Activated CD8-positive, alpha-beta memory T cell treated with anti-CD3 and anti-CD28 coated beads, Interleukin-2, amount 50 U/mL, for 4 hours (primary cell): ENCODE data around the gene TGFBR3.

Experiments used
- DNase-seq: peaks from one replicate; pipeline ENCODE4 v3.0.0-alpha.2; 2020

TGFBR3 gene

DNA sequence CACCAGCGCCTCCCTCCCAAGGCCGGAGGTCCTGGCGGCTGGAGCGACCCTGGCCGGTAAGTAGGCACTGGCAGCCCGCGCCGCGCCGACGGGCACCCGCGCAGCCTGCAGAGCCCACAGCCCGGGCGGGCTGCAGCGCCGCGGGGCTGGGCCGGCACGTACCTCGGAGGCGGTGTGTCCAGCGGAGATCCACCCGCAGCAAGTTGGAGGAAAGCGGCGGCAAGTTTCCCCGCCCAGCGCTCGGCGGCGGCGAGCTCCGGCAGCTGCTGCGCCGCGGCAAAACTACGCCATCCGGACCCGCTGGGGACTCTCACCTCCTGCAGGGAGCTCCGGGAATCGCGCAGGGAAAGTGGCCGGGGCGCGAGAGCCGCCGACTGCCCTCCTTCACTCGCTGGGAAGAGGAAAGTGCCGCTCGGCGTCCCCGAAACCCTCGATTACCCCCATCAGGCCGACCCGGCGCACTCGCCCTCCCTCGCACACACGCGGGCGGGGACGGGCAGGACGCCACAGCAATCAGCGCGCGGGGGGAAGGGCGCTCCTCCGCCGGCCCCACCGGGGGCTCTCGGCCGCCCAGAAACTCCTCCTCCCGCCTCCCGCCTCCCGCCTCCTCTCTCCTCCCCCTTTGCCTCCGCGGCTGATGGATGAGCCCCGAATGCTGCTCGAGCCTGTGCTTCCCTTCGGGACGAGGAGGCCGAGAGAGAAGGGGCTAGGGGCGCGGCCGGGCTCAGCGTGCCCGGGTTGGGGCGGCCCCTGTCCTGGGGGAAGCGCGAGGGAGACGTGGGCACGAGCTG lies at the start of gene TGFBR3:
TSS of gene TGFBR3 (minus strand) at position 436 of the 791 bp plus-strand sequence. CDS start 24,620 bp downstream, outside the sequence.
- peak; percentile 83 for DNase-seq

- no peak for DNase-seq
Measured at GRCh38 chr1:91929250-91929649, 43.3 kb upstream of the TGFBR3 start.

DNA sequence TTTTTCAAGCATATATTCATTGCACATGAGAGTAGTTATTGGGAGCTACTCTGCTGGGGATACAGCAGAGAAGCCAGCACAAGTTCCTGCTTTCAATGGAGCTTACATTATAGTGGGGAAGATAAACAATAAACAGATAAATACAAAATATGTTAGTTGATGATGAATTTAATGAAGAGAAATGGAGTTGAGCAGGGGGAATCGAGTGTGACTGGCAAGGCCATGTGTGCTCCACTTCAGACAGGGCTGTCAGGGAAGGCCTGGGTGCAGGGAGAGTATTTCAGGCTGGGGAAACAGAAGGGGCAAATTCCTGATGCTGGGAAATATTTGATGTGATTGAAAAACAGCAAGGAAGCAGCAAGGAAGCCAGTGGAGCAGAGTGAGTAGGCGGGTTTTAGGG lies 42.1 kb upstream of the TGFBR3 start:
- DNase-seq = no peak

- DNase-seq = no peak
Measured at GRCh38 chr1:91925644-91926435, 39.9 kb upstream of the TGFBR3 start.

DNA sequence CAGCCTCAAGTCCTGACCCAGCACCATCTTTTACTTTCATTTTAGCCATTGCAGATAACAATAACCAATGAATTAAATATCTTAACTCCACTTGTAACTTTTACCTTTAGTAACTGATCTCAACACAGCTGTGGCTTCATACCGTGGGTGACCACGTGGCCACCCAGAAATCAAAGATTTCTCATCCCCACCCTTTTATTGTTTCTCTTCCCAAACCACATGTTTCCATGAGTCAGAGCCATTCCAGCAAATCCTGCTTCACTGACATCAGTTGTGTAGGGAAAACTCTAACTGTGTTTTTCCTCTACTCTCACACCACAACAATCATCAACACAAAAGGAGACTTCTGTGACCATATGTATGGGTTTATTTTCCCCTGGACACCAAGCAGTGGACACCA lies 38.2 kb upstream of the TGFBR3 start:
- DNase-seq = no peak

DNA sequence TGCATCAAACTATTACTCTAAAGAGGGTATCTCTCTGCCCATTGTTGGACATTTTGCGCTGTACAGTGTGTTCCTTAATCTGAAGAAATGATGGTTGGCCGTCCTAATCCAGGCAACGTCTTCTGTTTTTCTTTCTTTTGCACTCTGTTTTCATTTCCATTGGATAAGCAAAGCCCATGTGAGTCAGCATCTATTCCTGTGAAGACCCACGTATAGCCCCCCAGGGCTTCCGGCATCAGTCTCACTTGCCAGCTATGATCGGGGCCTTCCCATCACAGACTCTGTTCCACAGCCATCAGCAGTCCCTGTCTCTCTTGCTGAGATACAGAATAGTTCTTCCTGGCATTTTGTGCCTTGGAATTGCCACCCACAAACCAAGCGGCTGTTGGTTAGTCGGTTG lies 34.0 kb upstream of the TGFBR3 start:
- DNase-seq = no peak

DNA sequence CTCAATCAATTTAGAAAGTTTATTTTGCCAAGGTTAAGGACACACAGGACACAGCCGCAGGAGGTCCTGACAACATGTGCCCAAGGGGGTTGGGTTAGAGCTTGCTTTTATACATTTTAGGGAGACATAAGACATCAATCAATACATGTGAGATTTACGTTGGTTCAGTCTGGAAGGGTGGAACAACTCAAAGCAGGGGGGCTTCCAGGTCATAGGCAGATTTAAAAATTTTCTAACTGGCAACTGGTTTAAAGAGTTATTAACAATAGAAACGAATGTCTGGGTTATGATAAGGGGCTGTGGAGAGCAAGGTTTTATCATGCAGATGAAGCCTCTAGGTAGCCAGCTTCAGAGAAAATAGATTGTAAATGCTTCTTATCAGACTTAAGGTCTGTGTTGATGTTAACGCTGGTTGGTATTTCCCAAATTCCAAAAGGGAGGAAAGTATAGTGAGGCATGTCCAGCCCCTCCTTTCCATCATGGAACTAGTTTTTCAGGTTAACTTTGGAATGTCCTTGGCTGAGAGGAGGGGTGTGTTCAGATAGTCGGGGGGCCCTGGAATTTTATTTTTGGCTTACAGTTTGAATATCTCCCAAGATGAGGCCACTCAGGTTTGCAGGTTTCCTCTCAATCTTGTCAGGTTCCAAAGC lies 31.0 kb upstream of the TGFBR3 start:
- DNase-seq = no peak

DNA sequence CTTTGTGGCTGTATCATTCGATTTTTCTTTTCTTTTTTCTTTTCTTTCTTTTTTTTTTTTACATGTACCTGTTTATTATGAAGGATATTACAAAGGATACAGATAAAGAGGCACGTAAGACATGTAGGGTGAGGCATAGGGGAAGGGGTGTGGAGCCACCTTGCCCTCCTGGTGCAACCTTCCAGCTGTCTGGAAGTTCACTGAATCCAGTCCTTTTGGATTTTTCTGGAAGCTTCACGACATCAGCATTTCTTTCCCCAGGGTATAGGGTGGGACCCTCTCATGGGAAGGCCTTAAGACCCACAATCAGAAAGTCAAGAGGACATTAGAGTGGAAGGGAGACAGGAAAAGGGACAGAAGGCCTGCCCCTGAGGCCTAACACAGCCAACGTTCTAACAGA lies 30.1 kb upstream of the TGFBR3 start:
- DNase-seq = no peak

GRCh38 chr1:91913018-91913417 lies 27.1 kb upstream of the TGFBR3 start:
- DNase-seq = no peak

DNA sequence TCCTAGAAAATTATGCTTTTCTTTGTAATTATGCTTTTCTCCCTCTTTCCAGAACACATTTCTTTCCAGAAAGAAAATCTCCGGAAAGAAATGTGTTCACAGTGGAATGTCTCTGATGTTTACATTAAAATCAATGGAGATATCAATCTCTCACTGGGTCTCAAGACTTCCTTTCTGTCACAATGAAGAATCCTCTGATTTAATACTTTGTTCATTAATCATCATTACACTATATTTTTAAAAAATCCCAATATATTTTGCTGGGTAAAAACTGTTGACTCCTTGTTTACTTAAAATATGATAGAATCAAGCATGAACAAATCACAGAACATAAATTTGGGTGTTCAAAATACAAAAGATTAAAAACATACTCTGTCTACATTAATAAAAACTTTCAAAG lies 26.3 kb upstream of the TGFBR3 start:
- no peak for DNase-seq

DNA sequence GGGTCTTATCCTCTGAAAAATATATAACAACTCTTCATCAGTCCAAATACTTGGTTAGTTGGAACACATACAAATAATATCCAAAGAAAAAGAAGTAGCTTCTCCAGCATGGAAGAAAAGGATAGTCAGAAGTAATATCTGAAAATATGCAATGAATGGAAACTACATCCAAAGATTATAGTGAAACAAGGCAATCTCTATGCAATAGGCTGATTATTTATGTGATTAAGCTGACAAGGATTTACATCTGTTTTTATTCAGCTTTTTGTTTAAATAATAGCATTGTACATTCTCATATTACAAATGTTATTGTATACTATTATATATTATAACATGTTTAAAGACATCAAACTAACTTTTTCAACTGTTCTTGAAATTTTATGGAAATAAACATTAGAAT lies 15.3 kb upstream of the TGFBR3 start:
- DNase-seq = no peak

DNA sequence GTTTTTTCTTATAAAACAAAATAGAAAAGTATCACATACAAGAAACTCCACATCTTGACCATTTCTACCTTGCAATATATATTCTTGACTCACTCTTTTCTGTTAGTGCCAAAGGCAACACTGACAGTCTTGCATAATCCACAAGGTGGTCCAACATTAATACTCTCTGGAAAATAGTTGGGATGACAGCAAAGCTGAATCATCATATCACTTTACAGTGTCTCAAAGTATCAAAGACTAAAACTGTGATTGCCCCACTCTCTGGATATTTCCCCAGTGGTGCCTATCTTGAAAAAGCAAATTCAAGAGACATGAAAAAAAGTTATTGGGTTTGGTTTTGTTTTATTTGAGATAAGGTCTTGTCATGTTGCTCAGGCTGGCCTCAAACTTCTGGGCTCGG lies 14.6 kb upstream of the TGFBR3 start:
- no peak for DNase-seq

GRCh38 chr1:91897016-91897415 lies 11.1 kb upstream of the TGFBR3 start:
- DNase-seq = no peak

DNA sequence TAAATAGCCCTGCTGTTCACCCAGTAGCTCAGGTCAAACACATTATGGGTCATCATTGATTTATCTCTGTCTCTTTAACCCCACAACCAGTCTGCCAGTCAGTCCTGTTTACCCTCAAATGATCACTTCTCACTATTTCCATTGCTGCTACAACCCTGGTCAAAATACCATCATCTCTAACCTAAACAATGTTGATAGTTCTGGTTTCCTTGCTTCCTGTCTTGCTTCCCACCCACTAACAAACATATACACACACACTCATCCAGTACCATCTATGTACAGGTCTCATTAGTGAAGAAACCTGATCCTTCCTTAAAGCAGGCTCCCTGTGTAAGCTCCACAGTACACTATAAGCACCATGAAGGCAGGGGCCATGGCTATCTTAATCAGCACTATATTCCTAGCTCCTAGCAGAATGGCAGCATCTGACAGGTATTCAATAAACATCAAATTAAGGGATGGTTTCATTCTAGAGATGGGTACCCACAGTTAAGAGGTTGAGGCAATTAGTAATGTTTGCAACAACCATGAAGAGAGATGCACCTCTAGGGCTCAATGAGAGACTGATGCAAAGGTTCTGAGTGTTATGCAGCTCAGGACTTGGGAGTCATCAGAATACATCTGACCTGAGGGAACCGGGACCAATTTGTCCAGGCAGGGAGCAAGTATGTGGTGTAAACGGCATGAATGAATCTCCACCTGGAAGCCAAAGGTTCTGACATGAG lies 10.0 kb upstream of the TGFBR3 start:
- DNase-seq = no peak

- DNase-seq = no peak
Measured at GRCh38 chr1:91894036-91894761, 8.2 kb upstream of the TGFBR3 start.

GRCh38 chr1:91891969-91892368 lies 6.0 kb upstream of the TGFBR3 start:
- no peak for DNase-seq

DNA sequence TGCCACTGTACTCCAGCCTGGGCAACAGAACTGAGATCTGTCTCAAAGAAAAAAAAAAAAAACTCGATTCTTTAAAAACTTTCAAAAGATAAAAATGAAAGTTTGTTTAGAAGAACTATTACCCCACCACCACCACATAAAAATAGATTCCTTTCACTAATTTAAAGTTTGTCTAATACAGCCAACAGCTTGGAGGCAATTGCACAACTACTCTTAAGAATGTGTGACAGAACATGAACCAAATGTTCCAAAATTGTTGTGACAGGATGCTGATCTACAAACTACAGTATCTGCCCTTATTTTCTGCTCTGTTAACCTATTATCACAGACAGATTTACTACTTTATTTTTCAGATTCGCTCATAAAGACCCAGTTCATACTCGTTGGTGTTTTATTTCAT lies 5.5 kb upstream of the TGFBR3 start:
- DNase-seq = no peak

DNA sequence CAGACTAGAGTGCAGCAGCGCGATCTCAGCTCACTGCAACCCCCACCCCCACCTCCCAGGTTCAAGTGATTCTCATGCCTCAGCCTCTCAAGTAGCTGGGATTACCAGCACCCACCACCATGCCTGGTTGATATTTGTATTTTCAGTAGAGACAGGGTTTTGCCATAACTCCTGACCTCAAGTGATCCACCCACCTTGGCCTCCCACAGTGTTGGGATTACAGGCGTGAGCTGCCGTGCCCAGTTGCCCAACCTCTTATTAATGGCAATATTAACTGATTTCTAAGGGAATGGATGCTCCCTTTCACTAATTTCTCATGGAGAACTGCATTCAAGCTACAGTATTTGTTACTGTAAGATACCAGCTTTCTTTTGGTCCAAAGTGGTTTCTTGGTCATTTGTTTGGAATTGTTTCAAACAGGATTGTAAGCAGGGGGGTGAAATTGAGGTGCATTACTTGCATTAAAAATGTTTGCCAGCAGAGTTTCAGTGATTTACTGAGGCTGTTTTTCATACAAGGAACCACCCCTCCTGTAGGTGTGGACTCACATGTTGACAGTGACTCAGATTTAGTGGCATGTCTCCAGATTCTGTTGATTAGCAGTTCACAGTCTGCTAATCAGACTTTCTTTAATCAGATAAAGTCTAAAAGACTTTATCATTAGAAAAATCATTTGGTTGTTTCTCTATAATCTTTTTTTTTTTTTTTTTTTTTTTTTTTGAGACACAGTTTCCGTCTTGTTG lies 3.9 kb upstream of the TGFBR3 start:
- DNase-seq = no peak

- peak; percentile 20 for DNase-seq
Measured at GRCh38 chr1:91885213-91885715, 687 bp downstream of the TGFBR3 start.

DNA sequence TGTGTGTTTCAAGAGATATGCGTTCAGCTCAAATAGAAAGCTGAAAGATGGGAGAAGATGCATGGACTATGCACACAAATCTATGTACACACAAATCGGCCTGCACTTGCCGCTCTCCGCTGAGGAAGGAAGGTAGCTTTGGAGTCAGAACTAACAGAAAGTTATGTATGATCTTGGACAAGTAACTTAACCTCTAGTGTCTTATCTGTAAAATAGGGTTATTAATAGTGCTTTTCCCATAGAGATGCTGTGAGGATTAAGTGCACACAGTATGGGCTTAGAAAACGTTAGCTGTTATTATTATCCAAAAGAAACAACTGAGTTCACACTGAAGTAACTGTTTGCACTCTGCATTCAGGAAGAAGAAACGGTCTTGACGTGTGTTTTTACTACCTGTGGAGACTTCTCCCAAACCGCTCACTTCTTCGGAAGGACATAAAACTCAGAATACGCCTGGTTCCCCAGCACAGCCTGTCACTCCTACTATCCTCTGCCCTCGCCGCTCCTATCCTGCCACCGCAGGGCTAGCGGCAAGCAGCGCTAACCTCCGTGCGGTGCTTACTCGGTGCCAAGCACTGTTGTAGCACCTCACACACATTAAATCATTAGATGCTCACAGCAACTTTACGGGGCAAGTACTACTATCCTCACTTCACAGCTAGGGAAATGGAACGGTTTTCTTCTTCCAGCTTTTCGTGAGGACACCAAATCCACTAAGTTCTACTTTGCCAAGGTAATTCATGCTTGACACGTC lies 1.3 kb downstream of the TGFBR3 start:
- peak; percentile 37 for DNase-seq

- DNase-seq = no peak
Measured at GRCh38 chr1:91883470-91883869, 2.5 kb downstream of the TGFBR3 start.
